ENCODE results near the gene ANKRD10.

ANKRD10 gene

DNA sequence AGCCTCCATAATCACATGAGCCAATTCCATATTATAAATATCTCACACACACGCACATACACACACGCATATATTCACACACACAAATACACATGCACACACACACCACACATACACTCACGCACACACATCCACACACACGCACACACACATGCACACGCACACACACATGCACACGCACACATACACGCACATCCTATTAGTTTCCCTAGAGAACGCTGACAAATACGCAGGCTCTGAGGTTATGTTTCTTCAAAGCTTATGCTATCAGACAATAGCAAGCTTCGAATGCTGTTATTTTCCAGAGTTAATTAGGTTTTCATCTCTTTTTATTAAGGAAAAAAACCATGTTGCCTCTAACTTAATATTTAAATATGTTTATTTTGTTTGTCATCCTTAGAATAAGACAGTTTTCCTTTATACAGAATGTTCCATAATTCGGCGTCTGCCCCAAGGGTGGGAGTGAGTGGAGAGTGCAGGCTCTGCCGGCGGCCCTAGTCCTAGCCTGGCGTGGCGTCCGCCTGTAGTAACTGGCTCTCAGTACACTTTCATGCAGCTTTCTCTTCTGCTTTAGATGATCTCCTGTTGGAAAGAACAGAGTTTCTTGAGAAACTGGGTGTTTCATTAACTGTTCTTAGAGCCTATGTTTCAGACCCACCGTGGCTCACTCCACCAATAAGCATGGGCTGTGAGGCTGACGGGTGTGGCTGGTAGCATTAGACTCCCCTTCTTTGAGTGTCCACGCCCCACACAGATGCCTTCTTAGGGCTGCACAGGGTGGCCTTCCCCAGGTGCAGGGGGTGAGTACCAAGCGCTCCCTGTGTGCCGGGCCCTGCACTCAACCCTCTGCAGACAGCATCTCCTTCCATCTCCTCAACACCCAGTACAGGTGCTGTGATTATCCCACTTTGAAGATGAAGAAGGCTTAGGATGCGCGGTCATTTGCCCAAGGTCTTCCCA lies 30.4 kb upstream of the ANKRD10 start:
- DNase-seq (ENCODE audit: low spot score): no peak

DNA sequence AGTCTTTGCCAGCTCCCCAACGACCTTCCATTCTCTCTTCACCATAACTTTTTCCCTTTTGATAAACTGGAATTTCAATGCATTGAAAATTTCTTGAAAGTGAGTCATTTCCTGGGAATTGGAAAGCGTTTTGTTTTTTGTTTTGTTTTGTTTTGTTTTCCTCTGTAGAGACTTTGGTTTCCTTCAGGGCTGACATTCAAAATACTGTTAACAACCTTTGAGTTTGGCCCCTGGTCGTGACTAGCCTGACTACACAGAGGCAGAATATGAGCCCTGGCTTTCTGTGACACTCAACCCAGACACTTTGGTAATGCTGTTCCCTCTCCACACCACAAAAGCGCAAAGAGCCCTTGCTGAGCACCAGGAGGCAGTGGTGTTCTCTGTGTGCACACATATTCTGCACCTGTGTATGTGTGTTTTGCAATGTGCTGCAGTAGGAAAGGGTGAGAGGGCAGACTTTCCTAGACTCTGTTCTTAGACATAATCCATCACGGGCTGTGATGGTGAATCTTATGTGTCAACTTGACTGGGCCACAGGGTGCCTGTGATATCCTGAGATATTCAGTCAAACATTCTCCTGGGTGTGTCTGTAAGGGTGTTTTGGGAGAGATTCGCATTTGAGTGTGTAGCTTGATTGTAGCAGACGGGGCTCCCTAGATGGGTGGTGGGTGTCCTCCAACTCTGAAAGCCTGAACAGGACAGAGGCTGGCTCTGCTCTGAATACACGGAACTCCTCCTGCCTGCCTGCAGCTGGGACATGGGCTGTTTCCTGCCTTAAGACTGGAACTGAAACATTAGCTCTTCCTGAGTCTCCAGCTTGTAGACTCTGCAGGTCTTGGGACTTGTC lies 29.5 kb upstream of the ANKRD10 start:
- DNase-seq (ENCODE audit: low spot score): peak; percentile 70

DNA sequence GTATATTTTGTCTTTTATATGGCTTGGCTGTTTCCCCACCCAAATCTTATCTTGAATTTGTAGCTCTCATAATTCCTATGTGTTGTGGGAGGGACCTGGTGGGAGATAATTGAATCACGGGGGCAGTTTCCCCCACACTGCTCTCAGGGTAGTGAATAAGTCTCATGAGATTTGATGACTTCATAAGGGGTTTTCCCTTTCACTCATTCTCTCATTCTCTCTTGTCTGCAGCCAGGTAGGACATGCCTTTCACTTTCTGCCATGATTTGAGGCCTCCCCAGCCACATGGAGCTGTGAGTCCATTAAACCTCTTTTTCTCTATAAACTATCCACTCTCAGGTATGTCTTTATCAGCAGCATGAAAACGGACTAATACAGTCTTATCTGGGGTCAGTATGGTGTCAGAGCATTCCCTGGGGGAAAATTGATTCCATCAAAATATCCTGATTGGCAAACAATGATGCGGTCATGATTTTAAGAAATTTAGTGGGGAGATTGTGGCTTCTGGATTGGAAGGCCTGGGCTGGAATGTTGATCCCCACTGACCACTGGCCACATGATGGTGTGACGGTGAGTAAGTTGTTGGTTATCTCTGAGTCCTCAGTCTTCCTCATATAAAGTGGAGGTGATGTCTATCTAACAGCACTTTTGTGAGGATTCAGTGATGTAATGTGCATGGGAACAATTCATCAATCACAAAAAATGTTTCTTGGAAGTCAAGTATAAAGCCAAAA lies 27.5 kb upstream of the ANKRD10 start:
- DNase-seq (ENCODE audit: low spot score): no peak

DNA sequence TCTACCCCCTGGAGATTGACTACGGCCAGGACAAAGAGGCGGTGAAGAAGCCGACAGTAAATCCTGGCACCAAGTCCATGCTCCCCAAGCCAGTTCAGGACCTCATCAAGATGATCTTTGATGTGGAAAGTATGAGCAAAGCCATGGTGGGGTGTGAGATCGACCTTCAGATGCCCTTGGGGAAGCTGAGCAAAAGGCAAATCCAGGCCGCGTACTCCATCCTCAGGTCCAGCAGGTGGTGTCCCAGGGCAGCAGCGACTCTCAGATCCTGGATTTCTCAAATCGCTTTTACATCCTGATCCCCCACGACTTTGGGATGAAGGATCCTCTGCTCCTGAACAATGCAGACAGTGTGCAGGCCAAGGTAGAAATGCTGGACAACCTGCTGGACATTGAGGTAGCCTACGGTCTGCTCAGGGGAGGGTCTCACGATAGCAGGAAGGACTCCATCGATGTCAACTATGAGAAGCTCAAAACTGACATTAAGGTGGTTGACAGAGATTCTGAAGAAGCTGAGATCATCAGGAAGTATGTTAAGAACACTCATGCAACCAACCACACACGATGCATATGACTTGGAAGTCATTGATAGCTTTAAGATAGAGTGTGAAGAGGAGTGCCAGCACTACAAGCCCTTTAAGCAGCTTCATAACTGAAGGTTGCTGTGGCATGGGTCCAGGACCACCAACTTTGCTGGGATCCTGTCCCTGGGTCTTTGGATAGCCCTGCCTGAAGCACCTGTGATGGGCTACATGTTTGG lies 24.0 kb upstream of the ANKRD10 start:
- DNase-seq (ENCODE audit: low spot score): no peak

DNA sequence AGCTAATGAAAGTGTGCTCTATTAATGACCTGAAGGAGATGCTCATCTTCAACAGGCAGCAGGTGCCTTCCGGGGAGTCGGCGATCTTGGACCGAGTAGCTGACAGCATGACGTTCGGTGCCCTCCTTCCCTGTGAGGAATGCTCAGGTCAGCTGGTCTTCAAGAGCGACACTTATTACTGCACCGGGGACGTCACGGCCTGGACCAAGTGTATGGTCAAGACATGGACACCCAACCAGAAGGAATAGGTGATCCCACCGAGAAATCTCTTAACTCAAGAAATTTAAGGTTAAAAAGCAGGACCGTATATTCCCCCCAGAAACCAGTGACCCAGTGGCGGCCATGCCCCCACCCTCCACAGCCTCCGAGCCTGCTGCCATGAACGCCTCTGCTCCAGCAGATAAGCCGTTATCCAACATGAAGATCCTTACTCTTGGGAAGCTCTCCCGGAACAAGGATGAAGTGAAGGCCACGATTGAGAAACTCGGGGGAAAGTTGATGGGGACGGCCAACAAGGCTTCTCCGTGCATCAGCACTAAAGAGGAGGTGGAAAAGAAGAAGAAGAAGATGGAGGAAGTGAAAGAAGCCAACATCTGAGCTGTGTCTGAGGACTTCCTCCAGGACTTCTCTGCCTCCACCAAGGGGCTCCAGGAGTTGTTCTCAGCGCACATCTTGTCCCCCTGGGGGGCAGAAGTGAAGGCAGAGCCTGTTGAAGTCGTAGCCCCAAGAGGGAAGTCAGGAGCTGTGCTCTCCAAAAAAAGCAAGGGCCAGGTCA lies 22.8 kb upstream of the ANKRD10 start:
- DNase-seq (ENCODE audit: low spot score): no peak

DNA sequence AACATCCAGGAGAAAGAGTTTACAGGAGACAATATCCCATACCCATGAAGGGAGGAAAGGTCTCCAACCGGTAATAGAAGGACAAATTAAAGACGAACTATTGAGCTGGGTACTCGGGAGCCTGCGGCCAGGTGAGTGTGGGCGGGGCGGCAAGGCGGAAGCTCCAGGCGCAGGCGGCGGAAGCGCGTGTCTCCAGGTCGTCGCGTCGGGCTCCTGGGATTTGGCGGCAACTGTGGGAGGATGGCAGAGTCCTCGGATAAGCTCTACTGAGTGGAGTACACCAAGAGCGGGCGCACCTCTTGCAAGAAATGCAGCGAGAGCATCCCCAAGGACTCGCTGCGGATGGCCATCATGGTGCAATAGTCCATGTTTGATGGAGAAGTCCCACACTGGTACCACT lies 21.6 kb upstream of the ANKRD10 start:
- DNase-seq (ENCODE audit: low spot score): no peak

DNA sequence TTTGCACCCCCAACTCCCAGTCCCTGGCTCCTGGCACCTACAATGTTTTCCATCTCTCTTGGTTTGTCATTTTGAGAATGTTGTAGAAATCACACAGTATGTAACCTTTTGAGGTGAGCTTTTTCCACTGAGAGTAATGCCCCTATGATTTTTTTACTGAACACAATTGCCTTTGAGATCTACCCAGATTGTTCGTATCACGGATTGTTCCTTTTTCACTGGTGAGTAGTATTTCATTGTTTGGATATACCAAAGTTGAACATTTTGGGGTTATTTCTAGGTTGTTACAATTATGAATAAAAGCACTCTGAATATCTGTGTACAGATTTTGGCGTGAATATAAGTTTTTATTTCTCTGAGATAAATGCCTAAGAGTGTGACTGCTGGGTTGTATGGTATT lies 17.7 kb upstream of the ANKRD10 start:
- no peak for DNase-seq (ENCODE audit: low spot score)

DNA sequence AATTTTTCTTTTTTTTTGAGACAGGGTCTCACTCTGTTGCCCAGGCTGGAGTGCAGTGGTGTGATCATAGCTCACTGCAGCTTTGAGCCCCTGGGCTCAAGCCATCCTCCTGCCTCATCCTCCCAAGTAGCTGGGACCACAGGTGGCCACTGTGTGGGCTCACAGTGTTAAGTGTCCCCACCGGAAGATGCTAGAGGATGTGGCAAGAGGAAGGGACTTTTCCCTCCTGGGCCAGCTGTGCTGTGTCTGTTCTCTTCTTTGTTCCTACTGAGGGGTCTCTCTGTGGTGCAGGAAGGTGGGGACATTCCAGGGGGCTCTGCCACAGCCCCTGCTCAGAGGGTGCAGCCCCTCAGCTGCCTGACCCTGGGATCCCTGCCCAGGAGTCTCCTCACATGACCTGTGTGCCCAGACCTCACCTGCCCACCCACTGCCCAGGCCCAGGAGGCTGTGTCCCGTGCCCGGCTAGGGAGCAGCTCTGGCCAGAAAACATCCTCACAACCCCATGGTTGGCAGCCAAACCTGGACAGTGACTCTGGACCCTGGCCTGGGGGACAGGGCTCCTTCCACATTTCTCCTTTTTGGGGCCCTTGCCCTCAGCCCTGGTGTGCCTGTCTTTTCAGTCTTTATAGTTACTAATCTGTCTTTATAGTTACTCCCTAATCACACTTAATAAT lies 14.4 kb upstream of the ANKRD10 start:
- no peak for DNase-seq (ENCODE audit: low spot score)

DNA sequence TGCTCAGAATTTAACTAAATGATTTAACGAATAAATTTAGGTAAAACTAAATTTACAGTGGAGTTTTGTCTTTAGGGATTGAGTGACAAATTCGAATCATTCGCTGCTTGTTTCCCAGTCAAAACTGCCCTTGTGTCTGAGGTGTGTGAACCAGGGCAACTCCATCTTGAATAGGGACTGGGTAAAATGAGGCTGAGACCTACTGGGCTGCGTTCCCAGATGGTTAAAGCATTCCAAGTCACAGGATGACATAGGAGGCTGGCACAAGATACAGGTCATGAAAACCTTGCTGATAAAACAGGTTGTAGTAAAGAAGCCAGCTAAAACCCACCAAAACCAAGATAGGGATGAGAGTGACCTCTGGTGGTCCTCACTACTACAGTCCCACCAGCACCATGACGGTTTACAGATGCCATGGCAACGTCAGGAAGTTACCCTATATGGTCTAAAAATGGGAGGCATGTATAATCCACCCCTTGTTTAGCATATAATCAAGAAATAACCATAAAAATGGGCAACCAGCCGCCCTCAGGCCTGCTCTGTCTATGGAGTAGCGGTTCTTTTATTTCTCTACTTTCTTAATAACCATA lies 10.2 kb upstream of the ANKRD10 start:
- DNase-seq (ENCODE audit: low spot score): no peak

DNA sequence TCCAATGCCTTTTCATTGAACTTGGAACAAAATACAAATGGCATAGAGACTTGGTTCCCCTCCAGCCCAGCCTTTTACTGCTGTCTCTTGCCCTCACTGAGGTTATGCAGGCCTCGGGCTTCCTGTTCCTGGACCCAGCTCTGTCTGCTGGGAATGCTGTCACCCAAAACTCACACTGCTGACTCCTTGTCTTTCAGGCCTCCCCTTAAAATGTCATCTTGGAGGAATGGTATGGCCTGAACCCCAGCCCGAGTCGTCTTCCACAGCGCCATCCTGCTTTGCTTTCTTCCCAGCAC lies 9.7 kb upstream of the ANKRD10 start:
- DNase-seq (ENCODE audit: low spot score): no peak

DNA sequence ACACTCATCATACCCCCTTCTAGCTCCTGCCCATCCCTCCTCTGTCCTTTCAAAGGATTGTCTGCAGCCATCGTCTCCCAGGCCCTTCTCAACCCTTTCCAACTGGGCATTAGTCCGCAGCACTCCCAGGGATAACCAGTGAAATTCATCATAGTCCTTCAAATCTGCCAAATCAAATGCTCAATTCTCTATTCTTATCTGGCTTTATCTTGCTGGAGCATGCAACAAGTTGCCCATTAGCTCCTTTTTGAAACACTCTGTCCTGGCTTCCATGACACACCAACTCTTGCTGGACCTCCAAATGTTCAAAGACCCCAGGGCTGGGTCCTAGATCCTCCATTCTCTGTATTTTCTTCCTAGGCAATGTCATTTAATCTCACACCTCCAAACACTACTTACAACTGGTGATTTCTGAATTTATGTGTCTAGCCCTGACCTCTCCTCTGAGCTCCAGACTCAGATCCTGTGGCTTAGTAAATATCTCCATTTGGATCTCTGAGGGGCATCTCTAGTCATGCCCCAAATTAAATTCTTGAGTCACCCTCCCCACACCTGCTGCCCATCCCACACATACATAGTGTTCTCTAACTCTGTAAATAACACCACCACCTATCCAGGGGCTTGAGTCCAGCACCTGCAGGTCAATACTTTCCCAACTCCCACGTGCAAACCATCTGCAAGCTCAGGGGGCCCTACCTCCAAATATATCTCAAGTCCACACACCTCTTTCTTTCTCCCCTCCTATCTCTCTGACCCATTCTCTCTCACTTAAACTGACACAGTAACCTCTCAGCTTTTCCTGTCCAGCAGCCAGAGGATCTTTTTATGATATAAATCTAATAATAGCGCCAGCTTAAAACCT lies 9.1 kb upstream of the ANKRD10 start:
- no peak for DNase-seq (ENCODE audit: low spot score)

DNA sequence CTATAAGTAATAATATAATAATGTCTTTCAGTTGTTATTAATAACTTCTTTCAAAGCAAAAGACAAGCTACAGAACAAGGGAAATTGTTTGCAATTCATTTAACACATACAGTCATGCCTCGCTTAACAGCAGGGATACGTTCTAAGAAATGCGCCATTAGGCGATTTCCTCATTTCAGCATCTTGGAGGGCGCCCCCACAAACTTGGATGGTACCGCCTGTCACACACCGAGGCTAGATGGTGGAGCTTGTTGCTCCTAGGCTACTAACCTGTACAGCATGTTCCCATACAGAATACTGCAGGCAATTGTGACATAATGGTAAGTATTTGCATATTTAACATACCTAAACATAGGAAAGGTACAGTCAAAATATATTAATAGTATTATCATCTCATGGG lies 8.2 kb upstream of the ANKRD10 start:
- no peak for DNase-seq (ENCODE audit: low spot score)

DNA sequence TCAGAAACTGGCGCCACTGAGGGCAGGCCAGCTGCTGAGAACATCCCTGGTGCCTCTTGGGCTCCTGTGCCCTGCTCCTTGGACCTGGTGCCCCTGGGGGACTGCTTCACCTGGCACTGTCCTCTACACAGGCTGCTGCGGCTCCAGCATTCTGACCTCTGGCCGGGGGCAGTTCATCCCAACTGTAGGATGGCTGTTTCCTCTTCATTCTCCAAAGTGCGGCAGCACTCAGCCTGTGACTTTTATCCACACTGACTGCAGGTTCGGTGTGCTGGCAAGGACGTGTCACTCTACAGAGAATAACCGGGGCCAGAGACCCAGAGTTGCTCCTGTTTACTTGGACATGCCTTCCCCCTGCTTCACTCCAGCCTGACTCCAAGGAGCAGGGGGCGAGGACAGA lies 7.6 kb upstream of the ANKRD10 start:
- no peak for DNase-seq (ENCODE audit: low spot score)

DNA sequence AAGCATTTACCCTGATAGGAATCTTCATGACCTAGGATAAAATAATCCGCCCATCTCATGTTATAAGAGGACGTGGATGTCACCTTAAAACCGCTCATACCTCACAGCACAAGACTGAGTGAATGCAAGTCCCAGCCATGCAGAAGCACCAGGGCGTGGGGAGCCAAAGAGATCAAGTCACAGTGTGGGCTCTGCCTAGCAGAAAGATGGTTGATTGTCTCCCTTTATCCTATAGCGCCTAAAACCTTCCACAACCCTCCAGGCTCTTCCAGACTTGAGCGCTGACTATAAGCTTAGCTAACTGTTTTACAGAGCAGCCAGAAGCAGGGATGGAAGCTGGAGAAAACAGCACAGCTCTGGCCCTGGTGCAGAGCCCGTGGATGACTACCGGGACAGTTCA lies 6.8 kb upstream of the ANKRD10 start:
- DNase-seq (ENCODE audit: low spot score): no peak

DNA sequence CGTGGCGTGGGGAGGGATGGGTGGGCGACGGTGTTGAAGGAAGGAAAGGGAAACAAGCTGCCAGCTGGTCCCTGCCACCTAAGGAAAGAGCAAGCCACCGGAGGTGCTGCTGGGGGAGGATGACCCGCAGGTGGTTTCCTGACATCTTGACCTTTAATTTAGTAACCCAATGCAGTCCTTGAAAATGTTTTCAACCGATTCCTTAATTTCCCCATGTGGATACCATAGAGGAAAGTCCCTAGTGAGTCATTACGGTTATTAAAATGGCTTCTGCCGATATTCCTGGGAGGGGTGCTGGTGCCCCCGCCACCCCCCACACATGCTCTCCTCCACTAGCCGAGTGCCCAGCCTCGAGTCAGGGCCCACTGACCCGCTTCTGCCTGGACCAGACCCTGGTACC lies 6.3 kb upstream of the ANKRD10 start:
- no peak for DNase-seq (ENCODE audit: low spot score)

DNA sequence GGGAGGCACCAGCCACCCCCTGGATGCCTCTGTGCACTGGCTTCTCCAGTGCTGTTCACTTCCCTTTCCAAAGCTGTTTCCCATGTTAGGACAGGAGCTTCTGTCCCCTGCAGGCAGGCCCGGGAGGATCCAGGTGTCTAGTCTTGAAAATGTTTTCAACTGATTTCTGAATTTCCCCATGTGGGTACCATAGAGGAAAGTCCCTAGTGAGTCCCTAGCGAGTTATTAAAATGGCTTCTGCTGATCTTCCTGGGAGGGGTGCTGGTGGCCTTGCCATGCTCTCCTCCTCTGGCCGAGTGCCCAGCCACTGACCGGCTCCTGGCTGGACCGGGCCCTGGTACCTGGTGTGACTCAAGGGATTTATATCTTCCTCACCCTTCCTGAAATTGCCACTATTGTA lies 5.2 kb upstream of the ANKRD10 start:
- DNase-seq (ENCODE audit: low spot score): no peak

DNA sequence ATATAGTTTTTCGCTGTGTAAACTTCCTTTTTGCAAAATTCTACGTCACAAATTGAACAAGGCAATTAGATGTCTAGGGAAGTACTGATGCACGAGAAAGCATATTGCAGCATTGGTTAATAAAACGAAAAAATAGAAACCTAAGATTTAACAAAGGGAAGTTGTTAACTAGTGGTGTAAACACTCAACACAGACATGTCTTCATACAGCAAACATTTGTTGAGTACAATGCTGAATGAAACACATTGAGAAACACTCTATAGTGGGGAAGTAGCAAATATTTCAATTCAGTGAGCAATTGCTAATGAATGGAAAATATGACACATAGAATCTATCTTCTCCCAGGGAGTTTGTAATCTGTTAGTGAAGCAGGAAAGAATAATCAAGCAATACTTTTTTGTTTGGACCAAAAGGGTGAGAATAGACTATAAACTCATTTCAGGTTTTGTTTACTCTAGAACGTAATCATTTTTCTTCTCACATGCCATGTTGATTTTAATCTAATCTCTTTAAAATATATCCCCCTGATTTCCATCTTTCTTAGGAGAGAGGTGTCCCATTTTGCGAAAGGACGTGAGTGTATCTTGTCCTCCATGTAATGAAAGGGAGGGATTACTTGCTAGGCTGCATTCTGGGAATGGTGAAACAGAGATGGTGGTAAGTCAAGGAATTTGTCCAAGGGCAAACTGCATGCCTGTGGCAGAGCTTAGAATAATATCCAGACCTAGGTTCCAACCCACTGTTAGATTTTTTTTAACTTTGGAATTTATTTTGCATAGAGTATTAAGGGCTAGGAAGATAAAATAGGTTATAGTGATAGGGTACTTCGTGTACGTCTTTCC lies 1.7 kb upstream of the ANKRD10 start:
- DNase-seq (ENCODE audit: low spot score): no peak

DNA sequence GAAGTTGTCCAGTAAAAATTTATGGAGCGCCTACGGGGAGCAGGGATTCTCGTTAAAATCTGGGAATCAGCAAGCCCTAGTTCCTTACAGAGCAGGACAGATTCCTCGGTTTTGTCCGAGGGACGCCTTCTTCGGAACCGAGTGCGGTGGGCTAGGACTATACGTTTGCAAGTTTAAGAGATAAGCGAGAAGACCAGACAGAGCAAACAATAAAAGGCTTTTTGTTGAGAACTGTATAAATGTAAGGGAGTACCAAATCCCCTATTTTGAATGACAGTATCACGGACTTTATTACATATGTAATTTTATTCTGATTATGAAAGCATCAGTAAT lies 971 bp upstream of the ANKRD10 start:
- DNase-seq (ENCODE audit: low spot score): no peak
